NCI-H1105 (cell line): ENCODE data around the gene ZNF780B.

Source experiments
- DNase-seq: peaks from one replicate; lab custom pipeline; 2025; lab: John Stamatoyannopoulos, UW

The ZNF780B gene

DNA sequence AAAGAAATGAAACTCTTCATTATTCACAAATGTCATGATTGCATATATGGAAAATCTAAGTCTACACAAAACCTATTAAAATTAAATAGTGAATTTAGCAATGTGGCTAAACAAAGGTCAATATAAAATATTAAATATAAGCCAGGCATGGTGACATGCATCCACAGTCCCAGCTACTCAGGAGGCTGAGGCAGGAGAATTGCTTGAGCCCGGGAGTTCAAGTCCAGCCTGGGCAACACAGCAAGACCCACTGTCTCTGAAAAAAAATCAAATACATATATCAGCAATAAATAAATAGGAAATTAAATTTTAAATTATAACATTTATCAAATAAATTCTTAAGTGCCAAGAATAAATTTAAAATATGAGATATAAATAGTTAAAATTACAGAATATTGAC, 73.1 kb downstream of the ZNF780B start:
- no peak for DNase-seq
